Neural cell (in vitro differentiated cells): ENCODE data around the gene SORL1-AS1.

ENCODE experiments used
- H2AFZ ChIP-seq: fragments of 200-600, 300-800 bp; sonication (generic), shearing (Covaris generic); 2 replicates; pipeline ENCODE4 v1.6.0; 2014; ENCODE audit warnings: low read depth, mild to moderate bottlenecking, antibody characterized with exemption, low read length, moderate library complexity
- H3F3A ChIP-seq: fragments of 200-600 bp; shearing (Covaris generic); 2 replicates; pipeline ENCODE4 v1.6.1; 2016; ENCODE audit warnings: mild to moderate bottlenecking, moderate library complexity, mixed read lengths, antibody characterized with exemption, low read length; ENCODE audit not compliant: insufficient read depth, poor library complexity, severe bottlenecking
- H3K27ac ChIP-seq: fragments of 200-600, 300-800 bp; sonication (generic), shearing (Covaris generic); 2 replicates; pipeline ENCODE4 v1.5.1; 2014; ENCODE audit warnings: mild to moderate bottlenecking, low read length, moderate library complexity
- H3K27me3 ChIP-seq: fragments of 300-800, 200-600 bp; sonication (generic), shearing (Covaris generic); 2 replicates; pipeline ENCODE4 v1.6.0; 2014; ENCODE audit warnings: mild to moderate bottlenecking, low read depth, low read length, moderate library complexity; ENCODE audit not compliant: insufficient read depth
- H3K36me3 ChIP-seq: fragments of 300-800, 200-600 bp; sonication (generic), shearing (Covaris generic); 2 replicates; pipeline ENCODE4 v1.5.1; 2014; ENCODE audit warnings: mild to moderate bottlenecking, antibody characterized with exemption, low read length, moderate library complexity; ENCODE audit not compliant: insufficient read depth
- H3K4me2 ChIP-seq: fragments of 300-800, 200-600 bp; sonication (generic), shearing (Covaris generic); 2 replicates; pipeline ENCODE4 v1.6.0; 2014; ENCODE audit warnings: mild to moderate bottlenecking, low read length
- H3K4me3 ChIP-seq: fragments of 300-800, 200-600 bp; sonication (generic), shearing (Covaris generic); 2 replicates; pipeline ENCODE4 v1.5.1; 2014; ENCODE audit warnings: mild to moderate bottlenecking, low read length, moderate library complexity
- H3K79me2 ChIP-seq: fragments of 200-600 bp; shearing (Covaris generic); replicated peaks from 2 replicates; pipeline ENCODE4 v1.6.0; 2014; ENCODE audit warnings: mild to moderate bottlenecking, low read length, moderate library complexity; ENCODE audit not compliant: insufficient read depth
- H3K9ac ChIP-seq: fragments of 300-800, 200-600 bp; sonication (generic), shearing (Covaris generic); 2 replicates; pipeline ENCODE4 v1.6.1; 2016; ENCODE audit warnings: mild to moderate bottlenecking, low read length, mixed read lengths
- H3K9me2 ChIP-seq: fragments of 200-600 bp; shearing (Covaris generic); 2 replicates; pipeline ENCODE4 v1.6.1; 2016; ENCODE audit warnings: mild to moderate bottlenecking, low read length, mixed read lengths; ENCODE audit not compliant: insufficient read depth
- H3K9me3 ChIP-seq: fragments of 200-600, 300-800 bp; sonication (generic), shearing (Covaris generic); 2 replicates; pipeline ENCODE4 v1.6.1; 2016; ENCODE audit warnings: mild to moderate bottlenecking, mixed run types, low read length, moderate library complexity, mixed read lengths
- H4K20me1 ChIP-seq: fragments of 200-600 bp; shearing (Covaris generic); 2 replicates; pipeline ENCODE4 v1.6.1; 2016; ENCODE audit warnings: mild to moderate bottlenecking, mixed run types; ENCODE audit not compliant: insufficient read depth
- CTCF ChIP-seq: fragments of 450-650 bp; IDR thresholded peaks from 2 replicates; pipeline ENCODE4 v1.5.1; 2014; ENCODE audit warnings: antibody characterized with exemption, mild to moderate bottlenecking, moderate library complexity; ENCODE audit not compliant: poor library complexity, severe bottlenecking
- EP300 ChIP-seq: fragments of 450-650 bp; conservative IDR thresholded peaks from 2 replicates; pipeline ENCODE4 v1.6.1; 2014; ENCODE audit warnings: antibody characterized with exemption, mild to moderate bottlenecking, moderate library complexity; ENCODE audit not compliant: poor library complexity, severe bottlenecking
- EZH2 ChIP-seq: fragments of 200-600, 300-800 bp; shearing (Covaris generic), sonication (generic); IDR thresholded peaks from 2 replicates; pipeline ENCODE4 v1.6.1; 2014; ENCODE audit warnings: antibody characterized with exemption, low read length, borderline replicate concordance, mild to moderate bottlenecking; ENCODE audit not compliant: insufficient read depth, poor library complexity, severe bottlenecking
- MXI1 ChIP-seq: fragments of 450-650 bp; conservative IDR thresholded peaks from 2 replicates; pipeline ENCODE4 v1.6.1; 2014; ENCODE audit warnings: antibody characterized with exemption, mild to moderate bottlenecking; ENCODE audit not compliant: poor library complexity, severe bottlenecking
- POLR2AphosphoS5 ChIP-seq: IDR thresholded peaks from 2 replicates; pipeline ENCODE4 v1.6.1; 2012
- RAD21 ChIP-seq: fragments of 450-650 bp; conservative IDR thresholded peaks from 2 replicates; pipeline ENCODE4 v1.6.1; 2014; ENCODE audit warnings: antibody characterized with exemption, mild to moderate bottlenecking, moderate library complexity
- SMC3 ChIP-seq: fragments of 450-650 bp; conservative IDR thresholded peaks from 2 replicates; pipeline ENCODE4 v1.6.1; 2014; ENCODE audit warnings: antibody characterized with exemption, mild to moderate bottlenecking, moderate library complexity; ENCODE audit not compliant: poor library complexity
- TAF1 ChIP-seq: IDR thresholded peaks from 2 replicates; pipeline ENCODE4 v1.6.1; 2012; ENCODE audit warnings: low read depth
- TF ChIP-seq, protein P1 (sequence below): IDR thresholded peaks from 2 replicates; pipeline ENCODE4 v1.6.1; 2012; ENCODE audit warnings: borderline replicate concordance

SORL1-AS1 gene

GRCh38 chr11:121479698-121480238 lies 27.0 kb upstream of the SORL1-AS1 start:
- Histone ChIP-seq H3K79me2 (no peaks in the 10 kb centered on the region), H3K9ac (no peak overlapping the region), H3K36me3 (no peaks in the 10 kb centered on the region), H3K4me2 (no peak overlapping the region), H3K9me2 (no peaks in the 10 kb centered on the region), H4K20me1 (no peaks in the 10 kb centered on the region), H3K9me3 (no peaks in the 10 kb centered on the region), H3K27me3 (no peaks in the 10 kb centered on the region), H2AFZ (no peak overlapping the region), H3F3A (no peaks in the 10 kb centered on the region), H3K27ac (no peak overlapping the region), H3K4me3 (no peak overlapping the region)
- no peak for TF ChIP-seq POLR2AphosphoS5
- TF ChIP-seq EP300 = no peak
- no peak for TF ChIP-seq TAF1
- TF ChIP-seq EZH2 = no peak
- no peak for TF ChIP-seq MXI1

GRCh38 chr11:121478895-121479697 lies 26.3 kb upstream of the SORL1-AS1 start:
- Histone ChIP-seq H2AFZ (no peak overlapping the region), H3K79me2 (no peaks in the 10 kb centered on the region), H3K4me2 (no peak overlapping the region), H3F3A (no peaks in the 10 kb centered on the region), H3K27me3 (no peaks in the 10 kb centered on the region), H3K27ac (no peak overlapping the region), H3K9me2 (no peaks in the 10 kb centered on the region), H3K9me3 (no peaks in the 10 kb centered on the region), H3K9ac (no peak overlapping the region), H3K36me3 (no peaks in the 10 kb centered on the region), H4K20me1 (no peaks in the 10 kb centered on the region), H3K4me3 (no peak overlapping the region)
- TF ChIP-seq SMC3 (no peak), POLR2AphosphoS5 (no peak), CTCF (no peak)

GRCh38 chr11:121478226-121478894 lies 25.6 kb upstream of the SORL1-AS1 start:
- no peak for TF ChIP-seq TAF1
- no peak for TF ChIP-seq RAD21
- TF ChIP-seq EZH2 = no peak
- no peak for TF ChIP-seq SMC3
- TF ChIP-seq EP300 = no peak
- TF ChIP-seq, protein P1, sequence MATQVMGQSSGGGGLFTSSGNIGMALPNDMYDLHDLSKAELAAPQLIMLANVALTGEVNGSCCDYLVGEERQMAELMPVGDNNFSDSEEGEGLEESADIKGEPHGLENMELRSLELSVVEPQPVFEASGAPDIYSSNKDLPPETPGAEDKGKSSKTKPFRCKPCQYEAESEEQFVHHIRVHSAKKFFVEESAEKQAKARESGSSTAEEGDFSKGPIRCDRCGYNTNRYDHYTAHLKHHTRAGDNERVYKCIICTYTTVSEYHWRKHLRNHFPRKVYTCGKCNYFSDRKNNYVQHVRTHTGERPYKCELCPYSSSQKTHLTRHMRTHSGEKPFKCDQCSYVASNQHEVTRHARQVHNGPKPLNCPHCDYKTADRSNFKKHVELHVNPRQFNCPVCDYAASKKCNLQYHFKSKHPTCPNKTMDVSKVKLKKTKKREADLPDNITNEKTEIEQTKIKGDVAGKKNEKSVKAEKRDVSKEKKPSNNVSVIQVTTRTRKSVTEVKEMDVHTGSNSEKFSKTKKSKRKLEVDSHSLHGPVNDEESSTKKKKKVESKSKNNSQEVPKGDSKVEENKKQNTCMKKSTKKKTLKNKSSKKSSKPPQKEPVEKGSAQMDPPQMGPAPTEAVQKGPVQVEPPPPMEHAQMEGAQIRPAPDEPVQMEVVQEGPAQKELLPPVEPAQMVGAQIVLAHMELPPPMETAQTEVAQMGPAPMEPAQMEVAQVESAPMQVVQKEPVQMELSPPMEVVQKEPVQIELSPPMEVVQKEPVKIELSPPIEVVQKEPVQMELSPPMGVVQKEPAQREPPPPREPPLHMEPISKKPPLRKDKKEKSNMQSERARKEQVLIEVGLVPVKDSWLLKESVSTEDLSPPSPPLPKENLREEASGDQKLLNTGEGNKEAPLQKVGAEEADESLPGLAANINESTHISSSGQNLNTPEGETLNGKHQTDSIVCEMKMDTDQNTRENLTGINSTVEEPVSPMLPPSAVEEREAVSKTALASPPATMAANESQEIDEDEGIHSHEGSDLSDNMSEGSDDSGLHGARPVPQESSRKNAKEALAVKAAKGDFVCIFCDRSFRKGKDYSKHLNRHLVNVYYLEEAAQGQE = no peak
- no peak for TF ChIP-seq POLR2AphosphoS5
- TF ChIP-seq CTCF = no peak
- no peak for TF ChIP-seq MXI1
- Histone ChIP-seq H3K9me3 (no peaks in the 10 kb centered on the region), H3K9me2 (no peaks in the 10 kb centered on the region), H3K4me3 (no peak overlapping the region), H3K27ac (no peak overlapping the region), H3K36me3 (no peaks in the 10 kb centered on the region), H3K79me2 (no peaks in the 10 kb centered on the region), H3K9ac (no peak overlapping the region), H4K20me1 (no peaks in the 10 kb centered on the region), H3K27me3 (no peaks in the 10 kb centered on the region), H3K4me2 (no peak overlapping the region), H2AFZ (no peak overlapping the region), H3F3A (no peaks in the 10 kb centered on the region)
